GOT3 (cell line): ENCODE data around the gene AKIP1.
"Not testable (repeated sequence)": the region's sequence is repeated elsewhere in the genome, so short reads cannot be mapped to it uniquely, and the experiment has no call there.

Experiments used
- DNase-seq: peaks from one replicate; lab custom pipeline; 2025; ENCODE audit warnings: mixed read lengths; lab: John Stamatoyannopoulos, UW

AKIP1 gene

DNA sequence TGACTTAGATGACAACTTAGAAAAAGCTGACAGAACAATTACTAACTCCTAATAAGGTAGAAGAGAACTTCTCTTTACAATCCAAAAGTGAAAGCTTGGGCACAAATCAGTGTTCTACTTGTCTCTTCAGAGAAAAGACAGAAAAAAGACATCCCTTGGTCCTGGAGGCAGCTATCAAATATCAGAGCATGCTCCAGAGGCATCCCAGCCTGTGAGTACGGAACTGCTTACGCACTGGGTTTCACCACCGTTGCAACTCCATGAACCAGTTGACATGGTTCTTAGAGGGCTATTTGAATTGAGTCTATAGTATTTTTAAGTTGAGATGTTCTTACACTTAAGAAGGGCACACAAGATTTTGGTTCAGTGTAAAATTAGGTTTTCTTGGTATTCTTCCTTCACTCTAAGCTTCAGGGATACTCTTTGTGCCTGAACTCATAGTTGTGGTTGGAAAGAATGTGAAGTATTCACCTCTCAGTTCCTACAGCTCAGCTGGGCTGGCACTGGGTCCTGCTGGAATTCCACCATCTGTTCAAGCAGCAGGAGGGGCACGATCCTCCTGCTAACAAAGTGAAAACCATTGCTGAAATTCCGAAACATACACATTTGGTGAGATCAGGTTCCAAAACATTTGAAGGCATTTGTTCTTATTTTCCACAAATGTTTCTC lies 6.3 kb downstream of the AKIP1 start:
- DNase-seq, result no peak

- DNase-seq, result no peak
These were observed 11.7 kb downstream of the AKIP1 start for GRCh38 chr11:8922691-8923090.

DNA sequence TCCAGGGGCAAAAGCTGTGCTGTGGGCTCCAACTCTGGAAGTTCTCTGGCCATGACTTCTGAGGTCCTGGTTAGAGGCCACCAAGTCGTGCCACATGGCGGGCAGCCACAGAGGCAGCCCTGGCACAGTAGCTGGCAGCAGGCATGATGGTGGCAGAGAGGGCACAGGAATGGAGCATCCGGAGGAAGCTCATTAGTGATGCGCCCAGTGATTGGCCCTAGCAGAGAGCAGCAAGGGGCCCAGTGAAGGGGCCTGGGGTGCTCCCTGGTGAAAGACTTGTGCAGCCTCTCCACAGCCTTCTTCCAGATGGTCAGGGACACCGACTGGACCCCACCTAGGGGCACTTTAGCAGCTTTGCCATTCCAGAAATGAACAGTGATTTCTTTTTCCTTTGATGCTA lies 14.7 kb downstream of the AKIP1 start:
- DNase-seq, result no peak

DNA sequence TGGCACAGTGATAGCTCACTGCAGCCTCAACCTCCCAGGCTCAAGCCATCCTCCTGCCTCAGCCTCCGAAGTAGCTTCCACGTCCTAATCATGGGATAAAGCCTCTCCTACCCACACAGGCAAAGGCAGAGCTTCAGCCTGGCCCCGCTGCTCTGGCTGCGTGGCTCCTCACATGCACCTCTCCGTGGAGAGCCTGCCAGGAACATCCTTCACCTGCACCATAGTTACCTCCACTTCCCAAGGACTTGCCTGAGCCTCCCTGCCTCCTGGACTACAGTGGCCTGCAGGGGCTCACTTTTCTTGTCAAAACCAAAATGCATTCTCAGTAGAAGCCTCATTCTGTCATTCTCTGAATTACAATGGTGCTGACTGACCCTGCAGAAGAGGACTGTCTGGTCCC lies 15.2 kb downstream of the AKIP1 start:
- no peak for DNase-seq

- no peak for DNase-seq
These were observed 16.2 kb downstream of the AKIP1 start for GRCh38 chr11:8927233-8927632.

GRCh38 chr11:8928205-8928604 lies 17.2 kb downstream of the AKIP1 start:
- DNase-seq, result no peak

DNA sequence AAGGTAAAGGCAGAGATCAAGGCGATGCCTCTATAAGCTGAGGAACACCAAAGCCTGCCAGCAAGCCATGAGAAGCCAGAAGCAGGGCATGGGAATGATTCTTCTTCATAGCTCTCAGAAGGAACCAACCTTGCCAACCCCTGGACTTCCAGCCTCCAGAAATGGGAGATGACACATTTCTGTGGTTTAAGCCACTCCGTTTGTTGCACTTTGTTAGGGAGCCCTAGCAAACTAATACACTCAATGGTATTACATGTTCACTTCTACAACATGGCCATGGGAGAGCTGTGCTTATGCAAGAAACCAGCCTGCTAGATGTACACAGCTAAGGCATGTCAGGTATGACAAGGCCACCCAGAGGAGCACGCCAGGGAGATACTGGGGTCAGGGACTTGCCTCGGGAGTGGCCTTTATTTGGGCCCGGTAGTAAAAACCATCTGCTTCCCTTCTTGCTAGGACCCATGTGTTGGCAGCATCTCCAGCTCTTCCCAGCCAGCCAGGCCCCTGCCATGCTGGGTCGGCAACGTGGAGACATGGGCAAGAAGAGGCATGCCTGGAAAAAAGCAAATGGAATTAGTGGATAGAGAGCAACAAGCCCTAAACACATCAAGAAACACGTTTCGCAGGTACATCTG lies 18.1 kb downstream of the AKIP1 start:
- DNase-seq, result no peak

GRCh38 chr11:8930456-8931175 lies 19.6 kb downstream of the AKIP1 start:
- no peak for DNase-seq

- no peak for DNase-seq
These were observed 21.7 kb downstream of the AKIP1 start, which contains the start of gene C11orf16 for GRCh38 chr11:8932564-8933180. Gene C11orf16 (minus strand): TSS chr11:8932947. CDS start chr11:8932308, 639 bp downstream.

- DNase-seq, result no peak
These were observed 22.9 kb downstream of the AKIP1 start for GRCh38 chr11:8933931-8934330.

GRCh38 chr11:8934742-8935488 lies 23.9 kb downstream of the AKIP1 start:
- no peak for DNase-seq

GRCh38 chr11:8935789-8936188 lies 24.8 kb downstream of the AKIP1 start:
- DNase-seq, result not testable (repeated sequence)

DNA sequence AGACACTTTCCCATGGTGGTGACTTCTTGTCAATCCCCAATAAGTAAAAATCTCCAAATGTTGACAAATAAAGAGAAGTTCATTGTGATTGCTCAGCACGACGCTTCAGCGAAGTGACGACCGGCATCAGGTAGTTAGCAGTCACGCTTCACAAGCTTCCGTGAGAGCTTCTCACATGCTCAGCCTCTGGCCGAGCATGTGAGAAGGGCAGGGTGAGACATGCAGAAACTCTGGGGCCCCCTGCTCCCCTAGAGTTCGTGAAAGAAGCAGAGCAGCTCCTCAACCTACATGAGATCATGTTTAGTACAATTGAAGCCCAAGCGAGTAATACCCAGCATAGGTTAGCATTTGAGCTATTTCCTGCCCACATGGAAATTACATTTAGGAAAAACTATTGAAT lies 26.2 kb downstream of the AKIP1 start:
- DNase-seq, result no peak

- DNase-seq, result no peak
These were observed 26.7 kb downstream of the AKIP1 start for GRCh38 chr11:8937659-8938058.

- no peak for DNase-seq
These were observed 30.5 kb downstream of the AKIP1 start for GRCh38 chr11:8941341-8942103.

- no peak for DNase-seq
These were observed 31.6 kb downstream of the AKIP1 start, which contains the start of gene ASCL3 for GRCh38 chr11:8942518-8943066. Gene ASCL3 (minus strand): TSS chr11:8943016. CDS start chr11:8938161, 4,855 bp downstream.

- DNase-seq, result no peak
These were observed 36.4 kb downstream of the AKIP1 start for GRCh38 chr11:8947230-8947943.

DNA sequence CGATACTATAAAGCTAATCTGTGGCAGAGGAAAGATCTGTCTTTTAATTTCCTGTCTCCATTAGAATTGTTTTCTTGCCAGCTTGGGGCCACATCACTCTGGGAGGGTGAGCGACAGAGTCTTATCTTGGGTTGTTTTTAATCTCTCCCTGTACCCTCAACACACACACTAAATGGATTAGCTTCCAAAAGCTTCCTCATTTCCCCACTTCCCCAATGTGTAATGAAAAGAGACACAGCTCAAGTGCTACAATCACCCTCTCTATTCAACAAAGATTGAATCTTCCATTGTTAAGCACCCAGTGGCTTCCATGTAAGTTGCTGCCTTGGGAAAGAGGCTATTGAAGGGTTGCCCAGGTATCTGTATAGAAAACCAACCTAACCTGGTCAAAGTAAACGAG lies 37.9 kb downstream of the AKIP1 start:
- DNase-seq, result no peak

GRCh38 chr11:8956860-8957259 lies 45.9 kb downstream of the AKIP1 start:
- no peak for DNase-seq

- no peak for DNase-seq
These were observed 48.7 kb downstream of the AKIP1 start for GRCh38 chr11:8959546-8960166.
